GM12891 (cell line): ENCODE results near the gene PHF19.

ENCODE experiments used
- DNase-seq: peaks from one replicate; pipeline ENCODE4 v3.0.0; 2011; ENCODE audit warnings: low spot score; ENCODE audit not compliant: insufficient read length
- FAIRE-seq: peaks from 2 replicates; lab custom pipeline; 2011; peaks lifted over from hg19 to GRCh38; lab: Jason Lieb, UNC
- PAX5 ChIP-seq: IDR thresholded peaks from 2 replicates; pipeline ENCODE4 v1.6.1; 2011; ENCODE audit warnings: low read length, moderate library complexity, mild to moderate bottlenecking; ENCODE audit not compliant: insufficient read depth, severe bottlenecking
- POLR2A ChIP-seq: IDR thresholded peaks from 2 replicates; pipeline ENCODE4 v1.6.1; 2011; ENCODE audit warnings: low read depth, low read length, control low read depth
- POLR2AphosphoS5 ChIP-seq: IDR thresholded peaks from 2 replicates; pipeline ENCODE4 v1.6.1; 2011; ENCODE audit warnings: low read depth, low read length, control low read depth
- POU2F2 ChIP-seq: IDR thresholded peaks from 2 replicates; pipeline ENCODE4 v1.6.1; 2011; ENCODE audit warnings: low read depth, mild to moderate bottlenecking, control low read depth, low read length, moderate library complexity
- SPI1 ChIP-seq: IDR thresholded peaks from 2 replicates; pipeline ENCODE4 v1.6.1; 2011; ENCODE audit warnings: low read depth, low read length, control low read depth
- TAF1 ChIP-seq: IDR thresholded peaks from 2 replicates; pipeline ENCODE4 v1.6.1; 2011; ENCODE audit warnings: low read depth, low read length, control low read depth

Gene PHF19

GRCh38 chr9:120919843-120920805 lies 43.1 kb upstream of the PHF19 start:
- no peak for FAIRE-seq
- TF ChIP-seq POLR2A (peak; percentile 13; the same call in 1 of the 2 replicates), TAF1 (no peak), POU2F2 (no peak)
- DNase-seq = no peak

- DNase-seq = no peak
- FAIRE-seq = no peak
- TF ChIP-seq POLR2AphosphoS5 (0 out of 2 replicates have a peak, but pooled peaks have one; percentile 28), PAX5 (no peak), POLR2A (no peak), SPI1 (no peak)
These were observed 42.2 kb upstream of the PHF19 start for GRCh38 chr9:120918931-120919842.

GRCh38 chr9:120917929-120918762 lies 41.2 kb upstream of the PHF19 start:
- FAIRE-seq = no peak

GRCh38 chr9:120916991-120917880 lies 40.2 kb upstream of the PHF19 start:
- TF ChIP-seq POLR2AphosphoS5 (no peak; the same call in 1 of the 2 replicates), POLR2A (peak; percentile 17; the same call in 1 of the 2 replicates)
- no peak for DNase-seq
- no peak for FAIRE-seq

More at GRCh38 chr9:120917929-120918762, 41.2 kb upstream of the PHF19 start:
- DNase-seq = no peak
- TF ChIP-seq POU2F2 = 0 out of 2 replicates have a peak, but pooled peaks have one; percentile 32
- no peak; the same call in 1 of the 2 replicates for TF ChIP-seq POLR2AphosphoS5

- FAIRE-seq = no peak
- no peak for DNase-seq
- no peak for TF ChIP-seq POLR2AphosphoS5
- TF ChIP-seq POLR2A = peak; percentile 50; the same call in 1 of the 2 replicates
These were observed 39.6 kb upstream of the PHF19 start for GRCh38 chr9:120916588-120916987.

GRCh38 chr9:120915854-120916470 lies 39.0 kb upstream of the PHF19 start:
- FAIRE-seq (peak; percentile 47), DNase-seq (no peak)
- TF ChIP-seq TAF1 = no peak
- TF ChIP-seq POU2F2 = 0 out of 2 replicates have a peak, but pooled peaks have one; percentile 43
- TF ChIP-seq SPI1 = no peak
- 0 out of 2 replicates have a peak, but pooled peaks have one; percentile 40 for TF ChIP-seq POLR2AphosphoS5
- TF ChIP-seq POLR2A = no peak
- TF ChIP-seq PAX5 = no peak

GRCh38 chr9:120914953-120915352 lies 38.0 kb upstream of the PHF19 start:
- peak; percentile 5 for FAIRE-seq
- no peak for DNase-seq
- no peak for TF ChIP-seq TAF1
- TF ChIP-seq POLR2AphosphoS5 = no peak
- no peak for TF ChIP-seq PAX5
- no peak for TF ChIP-seq POU2F2

GRCh38 chr9:120914396-120914795 lies 37.4 kb upstream of the PHF19 start:
- DNase-seq (no peak), FAIRE-seq (no peak)
- TF ChIP-seq POLR2AphosphoS5 (peak; percentile 45; the same call in 1 of the 2 replicates), TAF1 (no peak), POLR2A (peak; percentile 30; the same call in 1 of the 2 replicates)
